Measurements from ENCODE around the gene UBE2O.
A peak's percentile ranks its signal among the peaks of the same experiment; 100 is the strongest.

UBE2O gene

GRCh38 chr17:76437467-76438402 lies 15.2 kb downstream of the UBE2O start:
- DNase-seq = no peak

- no peak for DNase-seq
These were observed 17.2 kb downstream of the UBE2O start for GRCh38 chr17:76435751-76436150.

DNA sequence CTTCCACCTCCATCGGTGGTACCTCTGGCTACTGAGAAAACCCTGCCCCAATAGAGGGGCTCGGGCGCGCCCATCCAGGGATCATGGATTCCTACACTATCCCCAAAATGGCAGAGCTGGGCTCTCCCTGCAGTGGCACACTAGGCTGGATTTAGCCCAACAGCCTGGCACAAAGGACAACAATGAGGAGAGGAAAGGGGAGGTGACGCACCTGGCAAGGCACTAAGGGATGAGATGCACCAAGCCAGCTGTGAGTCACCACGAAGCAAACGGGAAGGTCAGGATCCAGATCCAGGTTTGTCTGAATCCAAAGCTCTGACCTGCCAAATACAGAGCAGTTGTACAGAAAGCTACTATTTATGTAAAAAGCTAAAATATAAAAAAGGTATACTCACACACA lies 18.1 kb downstream of the UBE2O start:
- no peak for DNase-seq

- no peak for DNase-seq
These were observed 19.3 kb downstream of the UBE2O start for GRCh38 chr17:76433693-76434092.

GRCh38 chr17:76432712-76433336 lies 20.1 kb downstream of the UBE2O start:
- DNase-seq = no peak

DNA sequence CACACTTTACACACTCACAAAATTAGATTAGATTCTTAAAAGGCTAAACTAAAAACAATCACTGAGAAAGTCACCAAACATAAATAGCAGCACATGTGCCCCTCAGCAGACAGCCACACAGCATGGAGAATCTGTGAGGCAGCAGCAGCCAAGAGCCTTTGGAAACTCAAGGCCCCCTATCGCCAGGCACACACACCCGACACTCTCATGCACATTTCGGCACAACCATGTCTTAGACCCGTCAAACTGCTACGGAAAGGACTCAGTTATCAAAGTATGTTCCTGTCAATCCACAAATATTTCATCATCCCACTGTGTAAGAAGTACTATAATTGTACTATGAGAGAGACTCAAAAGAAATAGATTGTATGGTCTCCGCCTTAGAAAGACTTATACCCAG lies 20.9 kb downstream of the UBE2O start:
- DNase-seq = no peak

GRCh38 chr17:76431509-76431908 lies 21.4 kb downstream of the UBE2O start:
- DNase-seq = no peak

GRCh38 chr17:76428511-76428910 lies 24.4 kb downstream of the UBE2O start:
- no peak for DNase-seq

DNA sequence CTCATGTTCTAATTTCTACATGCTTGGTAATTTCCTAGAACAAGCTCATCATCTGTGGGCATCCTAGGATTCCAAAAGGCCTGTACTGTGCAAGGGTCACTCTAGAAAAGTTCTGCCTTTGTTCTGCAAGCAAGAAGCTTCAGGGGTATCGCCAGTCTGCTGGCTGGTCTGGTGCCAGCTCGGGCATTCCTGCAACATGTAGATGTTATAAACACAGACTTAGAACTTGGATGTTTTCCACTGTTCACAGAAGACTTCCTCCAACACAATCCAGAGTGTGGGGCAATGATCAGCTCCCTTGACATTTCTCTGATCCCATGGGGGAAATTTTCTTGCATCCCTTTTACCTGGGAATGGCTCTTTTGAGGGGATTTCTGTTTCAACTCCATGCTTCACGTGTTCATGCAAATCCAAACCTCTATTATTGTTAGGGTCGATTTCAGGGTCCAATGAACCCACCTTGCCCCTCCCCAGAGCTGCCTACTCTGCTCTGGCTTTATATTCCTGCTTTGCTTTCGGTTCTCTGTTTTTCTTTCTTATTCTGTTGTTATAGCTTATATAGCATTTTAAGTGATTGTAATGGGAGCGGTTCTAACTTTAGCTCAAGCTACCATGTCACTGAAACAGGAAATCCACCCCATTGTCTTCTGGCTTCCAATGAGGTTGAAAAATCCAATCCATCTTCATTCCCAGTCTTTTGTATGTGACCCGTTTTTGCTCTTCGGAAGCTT lies 25.3 kb downstream of the UBE2O start:
- no peak for DNase-seq

- DNase-seq = no peak
These were observed 26.1 kb downstream of the UBE2O start for GRCh38 chr17:76426853-76427252.

DNA sequence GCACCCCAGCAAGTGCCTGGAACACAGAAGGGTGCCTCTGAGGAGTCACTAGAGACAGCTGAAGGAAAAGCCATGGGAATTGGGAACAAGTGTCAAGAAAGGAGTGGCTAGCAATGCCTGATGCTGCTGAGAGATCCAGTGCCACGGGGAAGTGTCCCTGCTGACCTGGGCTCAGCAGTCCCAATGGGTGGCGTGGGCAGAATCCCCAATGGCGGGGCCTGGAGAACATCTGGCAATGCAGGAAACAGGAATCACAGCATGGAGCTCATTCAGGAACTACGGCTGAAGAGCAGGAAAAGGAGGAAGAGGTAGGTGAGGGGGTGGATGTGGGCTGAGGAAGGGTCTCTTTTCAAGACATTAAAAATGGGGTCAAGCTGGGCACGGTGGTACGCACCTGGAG lies 30.1 kb downstream of the UBE2O start:
- no peak for DNase-seq

- DNase-seq = no peak
These were observed 30.5 kb downstream of the UBE2O start for GRCh38 chr17:76422406-76422805.

- DNase-seq = no peak
These were observed 31.9 kb downstream of the UBE2O start for GRCh38 chr17:76421044-76421407.

- DNase-seq = no peak
These were observed 32.5 kb downstream of the UBE2O start for GRCh38 chr17:76420356-76421043.

- DNase-seq = no peak
These were observed 33.2 kb downstream of the UBE2O start for GRCh38 chr17:76419576-76420260.

DNA sequence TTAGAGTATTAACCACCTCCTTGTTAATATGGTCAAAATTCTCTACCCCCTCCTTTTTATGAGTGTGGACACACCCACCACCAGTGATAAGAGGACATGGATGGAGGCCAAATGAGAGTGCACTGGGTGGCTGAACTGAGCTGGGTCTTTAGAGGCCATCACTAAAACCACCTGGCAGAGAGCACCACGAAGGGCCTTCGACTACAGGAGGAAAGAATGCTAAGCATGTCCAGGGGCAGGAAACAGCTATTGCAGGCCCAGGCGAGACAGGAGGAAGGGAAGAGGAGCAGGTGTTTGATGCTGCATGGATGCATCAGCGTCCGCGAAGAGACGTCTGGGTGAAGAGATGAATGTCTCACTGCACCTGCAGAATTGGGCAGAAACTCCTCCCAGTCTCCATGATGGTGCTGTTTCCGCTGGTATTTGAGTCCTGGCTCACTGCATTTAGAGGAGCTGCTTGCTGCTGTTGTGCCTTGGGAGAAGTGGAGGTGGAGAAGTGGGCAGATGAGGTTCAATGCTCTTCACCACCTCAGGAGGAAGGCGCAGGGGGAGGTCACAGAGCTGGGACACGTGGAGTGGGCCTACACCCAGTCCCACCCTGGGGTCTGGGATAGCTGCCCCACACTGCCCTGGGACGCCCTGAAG lies 35.3 kb downstream of the UBE2O start:
- no peak for DNase-seq

DNA sequence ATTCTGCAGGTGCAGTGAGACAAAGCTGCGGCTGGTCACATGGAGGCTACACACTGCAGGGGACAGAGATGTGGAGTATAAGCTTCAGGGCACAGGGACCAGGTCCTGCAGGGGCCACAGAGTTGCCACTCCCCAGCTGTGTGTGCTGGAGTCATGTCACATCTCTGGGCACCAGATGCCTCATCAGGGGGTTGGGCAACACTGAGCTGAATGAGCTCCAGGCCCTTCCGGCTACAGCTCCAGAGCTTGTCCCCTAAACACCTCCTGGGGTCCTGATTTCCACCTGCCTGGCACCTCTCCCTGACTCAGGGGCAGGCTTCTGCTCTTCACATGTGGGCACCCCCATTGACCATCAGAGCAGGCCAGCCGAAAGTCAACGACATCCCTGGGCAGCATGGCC lies 36.1 kb downstream of the UBE2O start:
- no peak for DNase-seq

DNA sequence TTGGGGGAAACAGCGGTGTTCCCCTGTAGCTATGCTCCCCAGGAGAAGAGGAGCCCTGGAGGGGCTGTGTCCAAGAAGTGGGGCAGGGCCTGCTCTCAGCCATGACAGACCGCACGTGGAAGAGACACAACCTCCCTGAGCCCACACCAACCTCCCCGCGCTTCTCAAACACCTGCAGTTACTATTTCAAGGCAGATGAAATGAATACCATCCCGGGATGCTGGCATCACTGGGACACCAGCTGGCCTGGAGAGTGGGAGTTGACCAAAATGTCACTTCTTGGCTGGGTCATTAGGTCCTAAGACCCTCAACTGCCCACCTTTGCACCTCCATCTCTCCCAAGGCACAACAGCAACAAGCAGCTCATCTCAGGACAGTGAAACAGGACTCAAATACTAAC lies 36.5 kb downstream of the UBE2O start:
- DNase-seq = no peak

- DNase-seq = no peak
These were observed 37.2 kb downstream of the UBE2O start for GRCh38 chr17:76415786-76416185.

DNA sequence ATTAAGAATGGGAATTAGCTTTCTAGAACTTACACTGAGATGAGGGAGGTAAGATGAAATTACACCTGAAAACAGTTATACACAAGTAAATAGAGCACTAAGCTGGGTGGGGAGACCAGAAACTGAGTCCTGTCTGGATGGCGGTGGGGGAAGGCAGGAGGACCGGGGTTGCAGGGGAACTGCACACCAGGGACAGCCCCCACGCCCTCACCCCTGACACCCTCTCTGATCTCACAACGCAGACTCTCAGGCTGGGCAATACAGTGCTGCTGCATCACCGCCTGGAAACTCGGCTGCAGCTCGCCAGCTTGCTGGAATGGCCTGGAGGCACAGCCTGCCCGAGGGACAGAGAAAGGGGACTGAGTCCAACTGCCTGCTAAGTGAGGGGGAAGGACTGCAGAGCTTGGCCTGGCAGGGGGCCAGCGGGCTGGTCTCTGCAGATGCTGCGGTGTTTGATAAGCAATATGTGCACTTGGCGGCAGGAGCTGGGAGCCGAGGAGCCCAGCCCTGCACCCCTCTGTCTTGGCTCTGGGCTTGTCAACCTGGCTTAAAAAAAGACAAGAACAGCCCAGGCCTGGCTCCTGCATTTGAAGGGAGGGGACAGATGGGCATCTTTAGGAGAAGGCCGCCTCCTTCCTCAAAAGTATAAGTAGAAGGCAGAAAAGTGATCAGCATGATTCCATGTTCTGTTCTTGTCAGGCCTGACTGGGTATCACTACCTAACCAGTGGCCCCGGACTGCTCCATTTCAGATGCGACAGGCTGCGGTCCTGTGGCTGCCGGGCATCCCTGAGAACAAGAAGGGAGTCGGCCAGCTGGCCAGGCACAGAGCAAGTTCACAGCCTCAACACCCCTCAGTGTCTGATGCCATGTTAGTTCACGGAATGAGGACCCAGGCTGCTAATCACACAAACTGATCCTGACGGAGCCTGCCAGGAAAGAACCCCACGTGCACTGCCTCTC lies 38.3 kb downstream of the UBE2O start:
- DNase-seq = peak; percentile 82

DNA sequence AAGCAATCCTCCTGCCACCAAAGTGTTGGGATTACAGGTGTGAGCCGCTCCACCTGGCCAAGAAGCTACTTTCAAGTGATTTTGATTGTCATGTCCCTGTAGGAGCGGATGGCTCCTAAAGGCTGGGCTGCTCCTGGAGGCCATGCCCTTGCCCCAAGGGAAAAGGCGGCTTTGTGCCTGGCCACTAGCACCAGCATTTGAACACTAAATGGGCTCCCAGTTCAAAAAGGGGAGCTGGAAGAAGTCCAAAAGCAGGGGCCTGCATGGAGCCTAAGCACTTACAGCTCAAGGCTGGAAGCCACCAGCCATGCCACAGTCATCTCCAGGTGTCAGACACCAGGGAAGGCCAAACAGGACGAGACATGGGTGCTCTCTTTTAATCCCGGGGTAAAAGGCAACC lies 41.7 kb downstream of the UBE2O start:
- DNase-seq = no peak

Measured in right hindlimb (tissue), 1 donor.